CD4-positive, alpha-beta T cell (primary cell): ENCODE results near the gene NR2C2AP. TPM values are rescaled to one million over a fixed set of nuclear protein-coding genes. Genes with fewer than 3 reads are reported as not detected.

Experiments
- ATAC-seq: fragments of 200-7000 bp; cut with Tn5 transposase; one replicate; pipeline ENCODE4 v1.10.0; 2022; ENCODE audit warnings: mild to moderate bottlenecking; ENCODE audit not compliant: poor library complexity
- CTCF ChIA-PET: fragments of 350-600 bp; sonication (Branson Sonifier 250); formaldehyde crosslinking; loops from one replicate; lab custom pipeline; 2021; ENCODE audit warnings: antibody characterized with exemption, inconsistent platforms; lab: Charles Lee
- POLR2A ChIA-PET: fragments of 350-600 bp; sonication (Branson Sonifier 250); formaldehyde crosslinking; loops from one replicate; lab custom pipeline; 2021; ENCODE audit warnings: antibody characterized with exemption, inconsistent platforms; lab: Charles Lee
- DNase-seq, 14 experiments: peaks; one replicate each; pipeline ENCODE4 v3.0.0-alpha.2; 2013 to 2020; ENCODE audit warnings: mixed read lengths in 2 of 14
- H3K27ac ChIP-seq, 2 donors: one replicate each; pipeline versions ENCODE4 v1.5.1 to v1.7.0; 2013; ENCODE audit warnings: low read length in 2 of 2, low read depth in 1 of 2, mild to moderate bottlenecking in 1 of 2
- H3K27me3 ChIP-seq, 2 experiments: 1 replicate in 1 of 2; 2 replicates in 1 of 2; pipeline versions ENCODE4 v1.6.1 to v1.7.0; 2013; ENCODE audit warnings: low read length in 2 of 2, control low read depth in 1 of 2, mild to moderate bottlenecking in 1 of 2, moderate library complexity in 1 of 2; ENCODE audit not compliant: insufficient read depth in 2 of 2, control insufficient read depth in 1 of 2
- H3K36me3 ChIP-seq: one replicate; pipeline ENCODE4 v1.6.1; 2013; ENCODE audit warnings: low read length, control low read depth; ENCODE audit not compliant: insufficient read depth
- H3K4me1 ChIP-seq: one replicate; pipeline ENCODE4 v1.6.1; 2013; ENCODE audit warnings: low read length, control low read depth; ENCODE audit not compliant: insufficient read depth
- H3K4me3 ChIP-seq: one replicate; pipeline ENCODE4 v1.5.1; 2013; ENCODE audit warnings: mild to moderate bottlenecking, low read length, moderate library complexity
- H3K9me3 ChIP-seq, 2 experiments: 1 replicate in 1 of 2; 2 replicates in 1 of 2; pipeline versions ENCODE4 v1.6.1 to v1.7.0; 2013; ENCODE audit warnings: low read length in 2 of 2, mild to moderate bottlenecking in 2 of 2, control low read depth in 1 of 2, moderate library complexity in 1 of 2; ENCODE audit not compliant: control insufficient read depth in 1 of 2, insufficient read depth in 1 of 2
- H3K27ac Mint-ChIP-seq: one replicate; pipeline ENCODE4 v1.8.0; 2020; ENCODE audit warnings: mixed read lengths
- H3K27me3 Mint-ChIP-seq: one replicate; pipeline ENCODE4 v1.8.0; 2021; ENCODE audit warnings: mixed read lengths
- H3K36me3 Mint-ChIP-seq: one replicate; pipeline ENCODE4 v1.8.0; 2021; ENCODE audit warnings: low read depth, mixed read lengths
- H3K4me1 Mint-ChIP-seq: one replicate; pipeline ENCODE4 v1.8.0; 2021; ENCODE audit warnings: low read depth, mixed read lengths
- H3K4me3 Mint-ChIP-seq: one replicate; pipeline ENCODE4 v1.8.0; 2020; ENCODE audit warnings: mild to moderate bottlenecking, mixed read lengths
- H3K9me3 Mint-ChIP-seq: one replicate; pipeline ENCODE4 v1.8.0; 2020; ENCODE audit warnings: mixed read lengths
- intact Hi-C, 2 experiments: fragments of 100-400 bp; cut with DNase I in 1 of 2; cut with micrococcal nuclease in 1 of 2; formaldehyde crosslinking; loops; one replicate each; pipeline versions ENCODE4 v1.15.1 to v1.9.0; 2023 to 2025; cut with DNase I, micrococcal nuclease
- total RNA-seq, 174 experiments: library from RNA in 2 of 174; stranded (reverse) in 2 of 174; gene quantifications; one replicate each; pipeline ENCODE4 v1.2.3 and lab custom pipeline; 2021 to 2026
- TF ChIP-seq, protein P1 (sequence below): fragments of 200-600 bp; IDR thresholded peaks from one replicate; pipeline ENCODE4 v1.8.0; 2022; ENCODE audit warnings: antibody characterized with exemption, mild to moderate bottlenecking

NR2C2AP gene
- total RNA-seq, 2 experiments from 2014 or later: 10.5 to 11.5 TPM

DNA sequence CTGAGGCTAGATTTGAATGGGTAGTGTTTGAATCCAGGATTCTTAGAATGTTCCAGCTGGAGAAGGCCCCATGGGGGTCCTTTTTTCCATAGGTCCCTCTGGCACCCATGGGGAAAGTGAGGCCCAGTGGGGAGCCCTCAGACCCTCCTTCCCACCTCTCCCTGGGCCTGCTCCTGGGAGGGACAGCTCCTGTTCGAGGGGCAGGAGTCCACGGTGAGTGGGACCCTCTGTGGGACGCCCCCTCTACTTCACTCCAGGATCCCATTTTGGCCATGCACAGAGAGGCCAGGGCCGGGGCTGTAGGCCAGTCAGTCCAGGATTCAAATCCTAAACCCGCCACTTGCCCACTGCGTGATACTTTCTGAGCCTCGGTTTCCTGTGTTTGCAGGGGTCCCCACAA is 40.7 kb downstream of the NR2C2AP start:
- Histone ChIP-seq H3K9me3 (no peaks in the 10 kb centered on the region), H3K27ac (no peak overlapping the region), H3K4me3 (no peak overlapping the region), H3K36me3 (peaks cover under 1% of the 10 kb centered on the region), H3K27me3 (no peaks in the 10 kb centered on the region), H3K4me1 (no peaks in the 10 kb centered on the region)
- TF ChIP-seq, protein P1, sequence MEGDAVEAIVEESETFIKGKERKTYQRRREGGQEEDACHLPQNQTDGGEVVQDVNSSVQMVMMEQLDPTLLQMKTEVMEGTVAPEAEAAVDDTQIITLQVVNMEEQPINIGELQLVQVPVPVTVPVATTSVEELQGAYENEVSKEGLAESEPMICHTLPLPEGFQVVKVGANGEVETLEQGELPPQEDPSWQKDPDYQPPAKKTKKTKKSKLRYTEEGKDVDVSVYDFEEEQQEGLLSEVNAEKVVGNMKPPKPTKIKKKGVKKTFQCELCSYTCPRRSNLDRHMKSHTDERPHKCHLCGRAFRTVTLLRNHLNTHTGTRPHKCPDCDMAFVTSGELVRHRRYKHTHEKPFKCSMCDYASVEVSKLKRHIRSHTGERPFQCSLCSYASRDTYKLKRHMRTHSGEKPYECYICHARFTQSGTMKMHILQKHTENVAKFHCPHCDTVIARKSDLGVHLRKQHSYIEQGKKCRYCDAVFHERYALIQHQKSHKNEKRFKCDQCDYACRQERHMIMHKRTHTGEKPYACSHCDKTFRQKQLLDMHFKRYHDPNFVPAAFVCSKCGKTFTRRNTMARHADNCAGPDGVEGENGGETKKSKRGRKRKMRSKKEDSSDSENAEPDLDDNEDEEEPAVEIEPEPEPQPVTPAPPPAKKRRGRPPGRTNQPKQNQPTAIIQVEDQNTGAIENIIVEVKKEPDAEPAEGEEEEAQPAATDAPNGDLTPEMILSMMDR: no peak
- intact Hi-C loops: no loop called here
- H3K27ac Mint-ChIP-seq: no peak overlapping the region
- H3K4me1 Mint-ChIP-seq: no peaks in the 10 kb centered on the region
- CTCF ChIA-PET: no interaction called here
- POLR2A ChIA-PET: no interaction called here
- peaks cover 8% of the 10 kb centered on the region for H3K36me3 Mint-ChIP-seq
- ATAC-seq (no peak), DNase-seq (no peak)
- H3K4me3 Mint-ChIP-seq: no peak overlapping the region
- H3K9me3 Mint-ChIP-seq: no peaks in the 10 kb centered on the region
- H3K27me3 Mint-ChIP-seq: no peaks in the 10 kb centered on the region

DNA sequence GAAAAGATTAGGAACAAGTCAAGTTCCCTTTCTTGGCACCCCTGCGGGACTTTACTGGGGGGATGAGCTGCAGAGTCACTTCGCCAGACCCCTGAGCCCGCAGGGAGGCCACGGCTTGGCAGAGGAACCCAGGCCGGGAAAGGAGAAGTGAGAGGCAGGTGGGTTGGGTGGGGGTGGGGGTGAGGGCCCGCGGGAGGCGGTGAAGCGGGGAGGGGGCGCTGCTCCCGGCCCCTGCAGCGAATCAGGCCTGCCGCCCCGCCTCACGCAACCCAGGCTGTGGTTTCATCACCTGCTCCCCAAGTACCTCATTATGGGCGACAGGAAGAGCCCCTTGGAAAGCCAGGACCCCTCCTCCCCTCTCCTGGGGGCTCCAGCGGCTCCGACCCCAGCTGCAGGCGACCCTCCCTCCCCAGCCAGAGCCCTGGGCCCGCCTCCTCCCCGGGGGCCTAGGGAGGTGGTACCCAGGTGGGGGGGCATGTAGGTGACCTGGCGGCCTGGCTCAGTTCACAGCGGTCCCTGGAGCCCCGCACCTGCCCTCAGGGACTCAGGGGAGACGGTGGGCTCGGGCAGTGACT is 42.7 kb downstream of the NR2C2AP start:
- Mint-ChIP-seq H3K36me3 (peaks cover 21% of the 10 kb centered on the region), H3K27ac (no peak overlapping the region), H3K27me3 (no peaks in the 10 kb centered on the region), H3K4me1 (no peaks in the 10 kb centered on the region), H3K9me3 (no peaks in the 10 kb centered on the region), H3K4me3 (no peak overlapping the region)
- POLR2A ChIA-PET: no interaction called here
- H3K27ac ChIP-seq: no peak overlapping the region
- no peak for DNase-seq
- no peak for ATAC-seq
- TF ChIP-seq, protein P1: no peak
- CTCF ChIA-PET: no interaction called here
- intact Hi-C loops: no loop called here
- H3K9me3 ChIP-seq: no peaks in the 10 kb centered on the region
- no peaks in the 10 kb centered on the region for H3K27me3 ChIP-seq
- H3K4me1 ChIP-seq: no peaks in the 10 kb centered on the region
- H3K4me3 ChIP-seq: no peak overlapping the region
- H3K36me3 ChIP-seq: peaks cover 4% of the 10 kb centered on the region

GRCh38 chr19:19159534-19159933 is 43.7 kb downstream of the NR2C2AP start:
- H3K36me3 Mint-ChIP-seq: peaks cover 27% of the 10 kb centered on the region
- H3K27me3 ChIP-seq: no peaks in the 10 kb centered on the region
- DNase-seq: no peak
- no peaks in the 10 kb centered on the region for H3K27me3 Mint-ChIP-seq
- intact Hi-C loops: no loop called here
- H3K9me3 Mint-ChIP-seq: no peaks in the 10 kb centered on the region
- no peak for ATAC-seq
- no peak overlapping the region for H3K4me3 Mint-ChIP-seq
- no peak overlapping the region for H3K27ac ChIP-seq
- TF ChIP-seq, protein P1: no peak
- H3K9me3 ChIP-seq: no peaks in the 10 kb centered on the region
- no peaks in the 10 kb centered on the region for H3K4me1 Mint-ChIP-seq
- H3K4me1 ChIP-seq: no peaks in the 10 kb centered on the region
- H3K4me3 ChIP-seq: no peak overlapping the region
- CTCF ChIA-PET: no interaction called here
- peaks cover 4% of the 10 kb centered on the region for H3K36me3 ChIP-seq
- POLR2A ChIA-PET: no interaction called here
- H3K27ac Mint-ChIP-seq: no peak overlapping the region
